PFSK-1 (cell line): ENCODE data around the gene MRTFA.

Experiments
- FOXP2 ChIP-seq: optimal IDR thresholded peaks from 2 replicates; pipeline ENCODE3; 2011; ENCODE audit warnings: borderline replicate concordance, control low read depth, inconsistent platforms; ENCODE audit not compliant: insufficient read depth; ENCODE audit errors: extremely low read length, extremely low read depth
- POLR2AphosphoS5 ChIP-seq: IDR thresholded peaks from 2 replicates; pipeline ENCODE4 v1.6.1; 2012; ENCODE audit warnings: low read depth, mild to moderate bottlenecking, control low read depth, low read length, moderate library complexity
- SIN3A ChIP-seq: IDR thresholded peaks from 2 replicates; pipeline ENCODE4 v1.6.1; 2012; ENCODE audit warnings: mild to moderate bottlenecking, low read length, moderate library complexity, borderline replicate concordance; ENCODE audit not compliant: insufficient read depth
- TAF1 ChIP-seq: IDR thresholded peaks from 2 replicates; pipeline ENCODE4 v1.6.1; 2012; ENCODE audit warnings: low read length, control low read depth, borderline replicate concordance; ENCODE audit not compliant: insufficient read depth
- TF ChIP-seq, protein P1 (sequence below), 2 experiments: IDR thresholded peaks; 2 replicates each; pipeline versions ENCODE4 v1.6.1 to v1.8.0; 2011 to 2012; ENCODE audit warnings: low read depth in 2 of 2, low read length in 2 of 2, control low read depth in 1 of 2, inconsistent platforms in 1 of 2, mild to moderate bottlenecking in 1 of 2, moderate library complexity in 1 of 2; ENCODE audit not compliant: insufficient read depth in 1 of 2

Gene MRTFA

DNA sequence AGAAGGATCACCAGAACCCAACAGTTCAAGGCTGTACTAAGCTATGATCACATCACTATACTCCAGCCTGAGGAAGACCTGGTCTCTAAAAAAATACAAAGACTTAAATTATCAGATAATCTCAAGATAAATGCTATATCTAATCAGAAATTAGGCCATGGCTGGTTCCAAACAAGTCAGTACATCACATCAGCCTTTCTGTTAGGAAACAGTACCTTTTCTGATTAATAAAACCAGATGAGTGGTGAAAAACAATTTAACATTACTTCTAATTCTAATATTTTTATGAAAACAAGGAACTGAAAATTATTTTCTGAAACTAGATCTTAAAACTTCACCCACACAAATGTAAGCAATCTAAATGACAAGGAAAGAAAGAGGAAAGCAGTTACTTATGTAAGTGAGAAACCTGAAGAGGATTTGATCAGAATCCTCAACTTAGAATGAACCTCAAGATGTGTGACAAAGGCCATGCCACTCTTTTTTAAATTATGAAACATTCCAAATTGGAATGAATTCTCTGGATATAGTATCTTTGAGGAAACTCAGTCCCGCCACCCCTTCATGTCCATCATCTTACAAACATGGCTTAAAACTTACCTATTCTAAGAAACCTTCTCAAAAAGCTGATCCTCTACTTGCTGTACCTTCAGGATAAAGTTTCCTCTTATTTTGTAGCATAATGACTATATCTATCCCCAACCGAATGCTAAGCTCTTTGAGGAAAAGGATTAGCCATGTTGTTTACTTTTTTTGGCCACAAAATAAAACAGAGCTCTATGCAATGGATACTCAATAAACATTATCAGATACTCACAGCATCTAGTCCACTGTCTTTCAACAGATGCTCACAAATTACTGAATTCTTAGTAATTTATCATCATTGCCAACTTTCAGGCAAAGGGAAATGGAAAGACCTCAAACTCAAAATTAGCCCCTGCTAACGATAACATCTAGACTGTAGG lies 132.0 kb downstream of the MRTFA start:
- TF ChIP-seq POLR2AphosphoS5, result no peak
- TF ChIP-seq, protein P1, sequence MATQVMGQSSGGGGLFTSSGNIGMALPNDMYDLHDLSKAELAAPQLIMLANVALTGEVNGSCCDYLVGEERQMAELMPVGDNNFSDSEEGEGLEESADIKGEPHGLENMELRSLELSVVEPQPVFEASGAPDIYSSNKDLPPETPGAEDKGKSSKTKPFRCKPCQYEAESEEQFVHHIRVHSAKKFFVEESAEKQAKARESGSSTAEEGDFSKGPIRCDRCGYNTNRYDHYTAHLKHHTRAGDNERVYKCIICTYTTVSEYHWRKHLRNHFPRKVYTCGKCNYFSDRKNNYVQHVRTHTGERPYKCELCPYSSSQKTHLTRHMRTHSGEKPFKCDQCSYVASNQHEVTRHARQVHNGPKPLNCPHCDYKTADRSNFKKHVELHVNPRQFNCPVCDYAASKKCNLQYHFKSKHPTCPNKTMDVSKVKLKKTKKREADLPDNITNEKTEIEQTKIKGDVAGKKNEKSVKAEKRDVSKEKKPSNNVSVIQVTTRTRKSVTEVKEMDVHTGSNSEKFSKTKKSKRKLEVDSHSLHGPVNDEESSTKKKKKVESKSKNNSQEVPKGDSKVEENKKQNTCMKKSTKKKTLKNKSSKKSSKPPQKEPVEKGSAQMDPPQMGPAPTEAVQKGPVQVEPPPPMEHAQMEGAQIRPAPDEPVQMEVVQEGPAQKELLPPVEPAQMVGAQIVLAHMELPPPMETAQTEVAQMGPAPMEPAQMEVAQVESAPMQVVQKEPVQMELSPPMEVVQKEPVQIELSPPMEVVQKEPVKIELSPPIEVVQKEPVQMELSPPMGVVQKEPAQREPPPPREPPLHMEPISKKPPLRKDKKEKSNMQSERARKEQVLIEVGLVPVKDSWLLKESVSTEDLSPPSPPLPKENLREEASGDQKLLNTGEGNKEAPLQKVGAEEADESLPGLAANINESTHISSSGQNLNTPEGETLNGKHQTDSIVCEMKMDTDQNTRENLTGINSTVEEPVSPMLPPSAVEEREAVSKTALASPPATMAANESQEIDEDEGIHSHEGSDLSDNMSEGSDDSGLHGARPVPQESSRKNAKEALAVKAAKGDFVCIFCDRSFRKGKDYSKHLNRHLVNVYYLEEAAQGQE (IDR thresholded peaks at IDR 0.05; ENCODE audit: insufficient read depth in 1 of 2, low read depth in 2 of 2, low read length in 2 of 2), result no peak
- no peak for TF ChIP-seq FOXP2
- no peak for TF ChIP-seq TAF1
- no peak for TF ChIP-seq SIN3A

- TF ChIP-seq SIN3A (no peak), FOXP2 (no peak), TAF1 (no peak), POLR2AphosphoS5 (no peak)
- TF ChIP-seq, protein P1 (IDR thresholded peaks at IDR 0.05; ENCODE audit: insufficient read depth in 1 of 2, low read depth in 2 of 2, low read length in 2 of 2), result no peak
Measured at GRCh38 chr22:40502919-40503318, 133.6 kb downstream of the MRTFA start.

- no peak for TF ChIP-seq POLR2AphosphoS5
- no peak for TF ChIP-seq SIN3A
- TF ChIP-seq FOXP2, result no peak
- TF ChIP-seq, protein P1 (IDR thresholded peaks at IDR 0.05; ENCODE audit: insufficient read depth in 1 of 2, low read depth in 2 of 2, low read length in 2 of 2), result no peak
- no peak for TF ChIP-seq TAF1
Measured at GRCh38 chr22:40499209-40499623, 137.3 kb downstream of the MRTFA start.

- no peak for TF ChIP-seq SIN3A
- TF ChIP-seq, protein P1 (IDR thresholded peaks at IDR 0.05; ENCODE audit: insufficient read depth in 1 of 2, low read depth in 2 of 2, low read length in 2 of 2), result no peak
- no peak for TF ChIP-seq FOXP2
- no peak for TF ChIP-seq TAF1
- TF ChIP-seq POLR2AphosphoS5, result no peak
Measured at GRCh38 chr22:40498420-40499208, 137.9 kb downstream of the MRTFA start.
